Ureter (tissue), 1 donor: ENCODE measurements around the gene XRCC3. TPM values are rescaled to one million over a fixed set of nuclear protein-coding genes. Genes with fewer than 3 reads are reported as not detected.
A peak's percentile ranks its signal among the peaks of the same experiment; 100 is the strongest.

Experiments
- DNase-seq: peaks from one replicate; pipeline ENCODE4 v3.0.0-alpha.2; 2020; ENCODE audit warnings: low spot score
- total RNA-seq: library from RNA; stranded (reverse); gene quantifications from one replicate; pipeline ENCODE4 v1.2.4, GENCODE V29; 2023
- donor health status: DM: yes; HTN: yes; CAD: no.

XRCC3 gene
- total RNA-seq = 15.7 TPM

DNA sequence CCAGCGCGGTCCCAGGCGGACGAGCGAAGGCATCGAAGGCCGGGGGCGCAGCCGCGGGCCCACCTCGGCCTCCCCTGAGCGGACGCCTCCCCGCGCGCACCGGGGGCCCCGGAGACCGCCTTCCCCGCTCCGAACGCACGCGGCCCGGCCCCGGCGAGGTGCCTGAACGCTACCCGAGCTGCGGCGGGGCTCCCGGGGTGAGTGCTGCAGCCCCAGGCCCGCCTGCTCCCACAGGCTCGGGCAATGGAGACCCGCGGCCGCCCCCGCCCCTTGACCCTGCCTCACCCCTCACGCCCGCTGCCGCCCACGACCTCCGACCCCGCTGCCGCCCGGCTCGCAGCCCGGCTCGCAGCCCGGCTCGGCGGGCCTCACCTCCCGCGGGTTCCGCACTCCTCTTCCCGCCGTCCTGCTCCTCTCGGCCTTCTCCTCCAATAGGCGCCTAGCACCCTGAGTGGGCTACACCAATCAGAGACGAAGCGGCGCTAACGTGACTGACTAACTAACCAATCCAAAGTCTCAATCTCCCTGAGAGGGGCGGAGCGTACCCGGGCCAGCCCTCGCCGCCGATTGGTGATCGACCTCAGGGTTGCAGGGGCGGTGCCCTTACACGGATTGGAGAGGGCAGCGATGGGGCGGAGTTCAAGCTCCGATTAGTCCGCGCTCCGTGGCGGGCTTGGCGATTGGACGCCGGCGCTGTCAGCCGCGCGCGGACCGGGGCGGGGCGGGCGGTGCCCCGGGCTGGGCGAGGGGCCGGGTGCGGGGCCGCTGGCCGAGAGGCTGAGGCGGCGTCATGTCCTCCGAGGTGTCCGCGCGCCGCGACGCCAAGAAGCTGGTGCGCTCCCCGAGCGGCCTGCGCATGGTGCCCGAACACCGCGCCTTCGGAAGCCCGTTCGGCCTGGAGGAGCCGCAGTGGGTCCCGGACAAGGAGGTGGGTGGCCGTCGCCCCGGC is at the start of gene XRCC3, which contains the start of gene ZFYVE21:
Gene XRCC3, minus strand, starts transcription at position 400 of the 949 bp plus-strand sequence. CDS start 4,364 bp downstream, outside the sequence.
Gene ZFYVE21, plus strand, starts transcription at position 759 of the 949 bp plus-strand sequence. Its CDS starts 32 bp downstream, at position 791.
- peak; percentile 100 for DNase-seq

DNA sequence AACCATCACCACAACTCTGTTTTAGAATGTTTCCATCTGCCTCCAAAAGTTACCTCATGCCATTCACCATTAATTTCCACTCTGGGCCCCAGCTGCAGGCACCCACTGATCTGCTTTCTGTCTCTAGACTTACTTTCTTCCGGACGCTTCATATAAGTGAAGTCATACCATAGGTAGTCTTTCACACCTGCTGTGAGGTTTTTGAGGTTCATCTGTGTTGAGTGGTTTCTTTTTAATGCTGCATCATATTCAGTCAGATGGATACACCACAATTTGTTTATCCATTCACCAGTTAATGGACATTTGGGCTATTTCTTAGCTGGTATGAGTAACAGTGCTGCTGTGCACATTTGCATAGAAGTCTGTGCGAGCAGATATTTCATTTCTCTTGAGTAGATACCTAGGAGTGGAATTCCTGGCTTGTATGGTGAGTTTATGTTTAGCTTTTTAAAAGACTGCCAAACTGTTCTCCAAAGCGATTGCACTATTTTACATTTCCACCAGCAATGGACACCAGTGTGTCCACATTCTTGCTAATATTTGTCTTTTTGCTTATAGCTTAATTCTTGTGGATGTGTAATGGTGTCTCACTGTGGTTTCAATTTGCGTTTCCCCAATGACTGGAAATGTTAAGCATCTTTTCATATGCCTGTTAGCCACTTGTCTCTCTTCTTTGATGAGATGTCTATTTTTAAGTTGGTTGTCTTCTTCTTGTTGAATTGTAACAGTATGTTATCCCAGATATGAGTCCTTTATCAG is 48.7 kb upstream of the XRCC3 start:
- peak; percentile 4 for DNase-seq

DNA sequence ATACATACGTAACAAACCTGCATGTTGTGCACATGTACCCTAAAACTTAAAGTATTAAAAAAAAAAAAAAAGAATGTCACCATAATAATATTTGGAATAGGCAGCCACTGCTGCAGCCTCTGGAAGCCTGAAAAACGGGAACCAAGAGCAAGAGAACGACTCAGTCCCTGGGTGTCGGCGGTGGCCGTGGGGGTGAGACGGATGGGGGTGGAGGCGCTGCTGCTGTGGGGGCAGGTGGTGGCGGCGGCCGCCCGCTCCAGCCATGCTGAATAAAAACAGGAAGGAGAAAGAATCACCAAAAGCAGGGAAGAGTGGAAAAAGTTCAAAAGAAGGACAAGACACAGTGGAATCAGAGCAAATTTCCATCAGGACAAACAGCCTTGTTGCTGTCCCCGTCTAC is 47.3 kb upstream of the XRCC3 start:
- peak; percentile 30 for DNase-seq

DNA sequence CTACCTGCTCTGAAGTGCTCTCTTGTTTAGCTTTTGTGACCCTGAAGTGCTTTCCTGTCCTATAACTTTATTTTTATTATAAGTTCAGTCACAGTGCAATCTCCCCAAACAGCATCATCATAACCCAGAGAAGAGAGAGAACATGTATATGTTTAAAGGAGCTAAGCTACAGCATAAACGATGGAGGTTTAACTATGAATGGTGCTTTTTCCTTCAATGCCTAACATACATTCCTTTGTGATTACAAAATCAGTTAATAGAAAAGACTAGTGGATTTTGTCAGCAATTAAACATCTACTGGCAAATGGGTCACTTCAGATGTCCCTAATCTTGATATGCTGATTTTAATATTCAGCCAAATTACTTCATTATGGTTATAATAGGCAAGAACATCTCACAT is 46.8 kb upstream of the XRCC3 start:
- DNase-seq = no peak

DNA sequence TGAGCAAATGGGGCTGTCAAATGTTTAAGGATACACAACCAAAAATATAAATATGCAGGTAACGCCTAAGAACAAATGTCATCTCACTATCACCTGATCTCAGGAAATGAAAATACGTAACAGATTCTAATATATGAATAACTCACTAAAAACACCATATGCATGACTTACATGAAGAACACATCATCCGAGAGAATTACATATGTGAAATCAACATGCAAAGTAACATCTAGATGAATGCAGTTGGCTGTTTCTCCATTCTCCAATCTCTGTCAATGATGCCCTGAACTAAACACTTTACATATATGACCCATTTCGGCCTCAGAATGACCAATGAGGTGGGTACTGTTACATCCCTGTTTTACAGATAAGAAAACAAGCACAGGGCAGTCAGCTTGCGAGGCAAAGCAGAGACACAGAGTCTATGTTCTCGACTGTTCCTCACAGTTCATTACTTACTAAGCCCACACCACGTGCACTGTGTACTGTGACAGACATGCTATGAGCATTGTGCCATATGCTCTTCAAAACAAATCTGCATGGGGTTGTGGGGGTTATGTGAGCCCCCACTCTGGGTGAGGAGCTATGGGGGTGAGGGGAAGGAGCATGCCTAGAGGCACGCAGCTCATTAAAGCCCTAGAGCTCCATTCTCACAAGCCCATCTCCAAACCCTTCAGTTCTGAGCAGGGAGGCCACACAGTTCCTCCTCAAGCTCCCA is 43.0 kb upstream of the XRCC3 start:
- peak; percentile 3 for DNase-seq

DNA sequence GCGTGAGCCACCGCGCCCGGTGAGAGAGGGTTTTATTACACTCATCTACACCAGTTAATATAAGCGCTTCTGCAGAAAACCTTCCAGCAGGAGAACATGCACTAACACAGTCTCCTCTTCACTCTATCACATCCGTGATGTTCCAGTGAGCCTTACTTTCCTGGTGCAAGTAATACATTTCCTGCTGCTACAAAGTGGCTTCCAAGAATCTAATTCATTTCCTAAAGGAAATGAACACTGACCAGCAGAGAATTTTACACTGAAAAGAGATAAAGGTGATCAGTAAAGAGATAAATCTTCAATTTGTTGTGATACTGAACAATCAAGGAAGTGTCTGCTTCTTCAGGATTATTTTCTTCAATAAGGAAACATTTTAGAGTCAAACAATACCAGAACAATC is 39.8 kb upstream of the XRCC3 start:
- DNase-seq = no peak

DNA sequence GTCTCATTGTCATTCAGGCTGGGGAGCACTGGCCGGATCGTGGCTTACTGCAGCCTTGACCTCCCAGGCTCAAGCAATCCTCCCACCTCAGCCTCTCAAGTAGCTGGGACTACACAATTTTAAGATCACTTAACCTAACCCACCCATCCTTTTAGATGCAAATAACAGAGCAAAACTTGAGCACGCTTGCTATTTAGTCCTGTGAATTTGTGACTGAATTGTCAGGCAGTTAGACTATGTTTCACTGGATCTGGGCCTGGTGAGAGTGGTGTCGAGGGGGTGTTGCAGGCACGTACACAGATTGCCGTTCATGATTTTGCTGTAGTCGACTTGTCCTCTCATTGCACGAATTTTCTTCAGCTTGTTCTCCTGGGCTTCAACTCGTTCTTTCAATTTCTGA is 38.5 kb upstream of the XRCC3 start:
- DNase-seq = no peak

DNA sequence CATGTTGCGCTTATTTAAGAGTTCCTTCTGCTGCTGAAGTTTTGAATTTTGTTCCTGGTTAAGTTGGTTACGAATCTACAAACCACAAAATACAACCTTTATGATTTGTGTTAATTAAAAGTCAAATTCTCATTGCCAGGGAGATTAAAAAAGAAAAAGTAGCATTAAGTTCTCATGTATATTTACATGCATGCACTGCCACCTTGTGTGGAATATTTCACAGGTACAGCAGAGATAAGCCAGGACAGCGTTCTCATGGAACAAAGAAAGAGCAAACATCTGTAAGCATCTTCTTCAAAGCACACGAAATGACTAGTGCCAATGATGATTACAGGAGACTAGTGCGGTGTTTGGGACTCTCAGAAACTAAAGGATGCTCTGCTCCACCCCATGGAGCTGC is 34.6 kb upstream of the XRCC3 start:
- DNase-seq = no peak

DNA sequence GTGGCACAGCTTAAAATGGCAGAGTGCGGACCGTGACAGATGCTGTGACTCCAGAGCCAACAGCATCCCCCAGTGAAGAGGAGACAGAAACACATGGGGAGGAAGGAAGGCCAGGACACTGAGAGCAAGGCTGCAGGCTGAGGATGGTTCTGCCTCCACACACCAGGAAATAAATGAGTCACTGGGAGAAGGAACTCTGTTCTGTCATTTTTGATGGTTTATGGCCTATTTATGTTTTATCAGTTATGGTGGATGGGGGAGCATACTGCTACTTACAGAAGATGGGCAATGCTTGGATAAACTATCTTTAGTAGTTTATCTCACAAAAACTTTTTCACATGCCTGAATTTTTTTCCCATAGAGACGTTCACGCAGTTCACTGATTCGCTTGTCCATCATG is 34.2 kb upstream of the XRCC3 start:
- DNase-seq = peak; percentile 9

DNA sequence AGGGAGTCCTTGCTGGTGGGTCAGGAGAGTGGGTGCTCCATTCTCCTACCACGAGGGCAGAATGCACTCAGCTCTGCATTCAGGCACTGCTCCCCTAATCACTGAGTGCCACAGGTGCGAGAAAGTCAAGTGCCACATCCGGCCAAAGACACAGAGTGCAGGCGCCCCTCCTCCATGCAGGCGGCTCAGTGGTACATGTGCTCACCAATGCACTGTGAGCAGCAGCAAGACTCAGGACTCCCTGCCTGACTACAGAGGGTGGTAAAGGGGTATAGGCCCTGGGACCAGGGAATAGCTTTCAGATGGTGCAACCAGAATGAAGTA is 33.2 kb upstream of the XRCC3 start:
- DNase-seq = peak; percentile 40

DNA sequence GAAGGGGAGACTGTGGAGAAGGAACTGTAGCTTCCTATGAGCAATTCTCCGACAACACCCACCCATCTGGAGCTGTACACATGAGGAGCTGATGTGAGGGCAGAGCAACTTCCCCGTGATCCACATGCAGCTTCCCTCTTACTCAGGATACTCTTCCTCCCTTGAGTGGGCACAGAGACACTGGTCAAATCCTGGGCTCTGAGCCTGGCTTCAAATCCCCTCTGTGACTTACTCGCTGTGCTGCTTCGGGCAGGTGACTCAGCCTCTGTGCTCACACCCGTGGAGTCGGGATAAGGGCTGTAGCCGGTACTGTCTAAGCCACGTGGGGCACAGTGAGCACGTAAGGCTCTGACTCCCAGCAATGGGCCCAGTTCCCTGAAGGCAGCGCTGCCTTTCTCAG is 31.4 kb upstream of the XRCC3 start:
- DNase-seq = peak; percentile 34

DNA sequence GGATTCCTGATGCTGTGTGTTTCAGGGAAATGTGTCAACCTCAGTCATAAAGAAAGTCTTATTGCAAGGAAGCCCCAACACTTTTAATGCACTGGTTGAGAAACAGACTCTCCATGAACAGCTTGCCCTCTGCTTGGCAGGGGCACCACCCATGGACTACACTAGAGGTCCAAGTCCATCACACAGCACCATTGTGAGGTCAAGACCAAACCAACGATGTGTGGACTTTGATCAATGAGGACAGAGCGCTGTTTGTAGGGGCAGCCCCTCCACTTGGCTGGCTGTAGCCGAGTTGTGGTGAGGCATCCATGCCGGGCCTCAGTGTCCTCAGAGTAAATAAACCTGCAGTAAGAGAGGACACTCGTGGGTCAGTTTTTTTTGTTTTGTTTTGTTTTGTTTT is 30.2 kb upstream of the XRCC3 start:
- DNase-seq = peak; percentile 12

DNA sequence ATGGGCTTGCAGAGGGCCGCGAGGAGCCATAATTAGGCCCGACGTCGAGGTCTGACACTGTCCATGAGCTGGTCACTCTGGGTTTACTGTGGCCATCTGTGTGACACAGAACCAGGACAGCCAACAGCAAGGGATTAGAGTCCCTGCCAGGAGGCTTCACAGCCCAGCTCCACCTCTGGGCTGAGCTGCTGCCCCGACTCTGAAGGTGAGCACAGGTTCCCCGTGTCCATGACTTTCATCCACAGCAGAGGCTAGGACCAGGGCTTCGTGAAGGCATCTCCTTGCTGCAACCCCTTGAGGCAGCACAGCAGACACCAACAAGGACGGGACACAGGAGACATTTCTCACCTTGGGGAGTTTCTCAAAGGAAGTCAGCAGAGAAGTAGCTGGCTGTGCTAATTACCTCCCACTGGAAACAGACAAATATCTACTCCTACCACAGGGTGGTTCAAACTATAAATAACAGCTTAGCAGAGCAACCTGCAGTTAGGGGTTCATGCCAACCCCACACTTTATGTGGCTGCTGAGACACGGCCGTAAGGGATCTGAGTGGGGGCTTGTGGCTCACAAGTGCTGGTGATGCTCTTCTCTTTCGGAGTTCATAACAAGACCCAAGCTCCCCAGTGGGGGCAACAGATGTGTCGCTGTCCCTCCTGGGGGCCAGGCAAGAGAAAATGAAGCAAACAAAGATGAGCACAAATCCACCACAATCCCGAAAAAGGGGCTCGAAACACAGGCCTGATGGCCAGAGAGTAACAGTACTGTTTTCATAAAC is 29.6 kb upstream of the XRCC3 start:
- DNase-seq = peak; percentile 3

DNA sequence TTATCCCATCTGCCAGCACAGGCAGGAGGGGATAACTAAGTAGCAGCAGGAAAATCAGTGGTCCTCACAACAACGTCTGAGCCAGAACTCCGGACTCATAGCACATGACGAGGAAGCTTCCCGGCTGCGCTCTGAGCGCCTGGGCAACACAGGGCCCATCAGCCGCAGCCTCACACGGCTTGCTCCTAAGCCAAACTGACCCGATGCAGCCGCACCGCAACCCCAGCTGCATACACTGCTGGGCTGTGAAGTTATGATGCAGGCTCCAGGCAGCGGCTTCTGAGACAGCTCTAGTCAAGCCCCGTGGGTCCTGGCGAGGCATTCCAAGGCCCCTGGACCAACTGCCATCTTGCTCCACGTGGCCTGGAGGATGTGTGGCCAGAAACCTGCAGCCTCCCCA is 28.4 kb upstream of the XRCC3 start:
- DNase-seq = no peak

DNA sequence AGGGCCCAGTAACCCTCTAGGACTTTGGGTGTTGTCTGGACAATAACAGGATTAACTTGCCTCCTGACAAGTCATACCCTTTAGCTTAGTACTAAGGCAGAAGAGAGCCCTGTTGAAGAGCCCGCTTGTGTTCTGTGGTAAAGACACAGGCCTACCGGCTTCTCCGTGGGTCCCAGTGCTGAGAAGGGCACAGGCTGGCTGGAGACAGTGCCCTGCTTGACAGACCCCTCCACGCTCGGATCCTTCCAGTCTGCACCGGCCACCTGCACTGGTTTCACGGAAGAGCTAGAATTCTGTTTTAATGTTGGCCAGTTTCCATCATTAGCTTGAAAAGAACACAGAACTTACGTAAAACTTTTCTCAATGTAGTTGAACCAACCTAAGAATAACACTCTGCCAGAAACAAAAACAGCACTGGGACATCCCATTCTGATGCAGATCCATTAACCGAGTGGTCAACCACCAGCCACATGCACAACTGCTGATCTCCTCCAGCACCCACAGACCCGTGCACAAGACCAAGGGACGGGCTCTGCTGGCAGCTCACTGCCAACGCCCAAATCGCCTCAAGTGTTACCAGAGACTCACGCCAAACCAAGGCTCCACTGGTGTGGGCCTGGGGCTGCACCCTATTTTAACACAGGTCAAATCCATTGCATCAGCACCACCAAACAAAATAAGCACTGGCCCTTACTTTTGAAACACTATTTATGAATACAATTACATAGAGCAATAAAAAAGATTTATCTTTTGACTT is 27.4 kb upstream of the XRCC3 start:
- no peak for DNase-seq

DNA sequence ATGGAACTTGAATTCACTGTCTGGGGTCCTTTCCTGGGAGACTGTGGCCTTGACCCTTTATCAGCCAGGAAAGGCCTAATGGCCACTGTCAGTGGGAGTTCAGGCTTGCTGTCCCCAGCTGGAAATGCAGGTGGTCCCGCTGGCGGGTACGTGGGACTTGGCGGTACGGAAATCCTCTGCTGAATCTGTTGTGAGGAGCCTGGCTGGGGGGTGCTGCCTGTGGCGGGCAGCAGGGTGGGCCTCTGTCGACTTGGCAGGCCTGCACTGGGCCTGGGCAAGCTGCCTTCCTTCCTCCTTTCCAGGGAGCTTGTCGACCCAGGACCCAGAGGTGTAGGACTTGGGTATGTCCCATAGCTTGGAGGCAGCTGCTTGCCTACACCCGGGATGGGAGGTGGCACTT is 26.6 kb upstream of the XRCC3 start:
- DNase-seq = no peak

DNA sequence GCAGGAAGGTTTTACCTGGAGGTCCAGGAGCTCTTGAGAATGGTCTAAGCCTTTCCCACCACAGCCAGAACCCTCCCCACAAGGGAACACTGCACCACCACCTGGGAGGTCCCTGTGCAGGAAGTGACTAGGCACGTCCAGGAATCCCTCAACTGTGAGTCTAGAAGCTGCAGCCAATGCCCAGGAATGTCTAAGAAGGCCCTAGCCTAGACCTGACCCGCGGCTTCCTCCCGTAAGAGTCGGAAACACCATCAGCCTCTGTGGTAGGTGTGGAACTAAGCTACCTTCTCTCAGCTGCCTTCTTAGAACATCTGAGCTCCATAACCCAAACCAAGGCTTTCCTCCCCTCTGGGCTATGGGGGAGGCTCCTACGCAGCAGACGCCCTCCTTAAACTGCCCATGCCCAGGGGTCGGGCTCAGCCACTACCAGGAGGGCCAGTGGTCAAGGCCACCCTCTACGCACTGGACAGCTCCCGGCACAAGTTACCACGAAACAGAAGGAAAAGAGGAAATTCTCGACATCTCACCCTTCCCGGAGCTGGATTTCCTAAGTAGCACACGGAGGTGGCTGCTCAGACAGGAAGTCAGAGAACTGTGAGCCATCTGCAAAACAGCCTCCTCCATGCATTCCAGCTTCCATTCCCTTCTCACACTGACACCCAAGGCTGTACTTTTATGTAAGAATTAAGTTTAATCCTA is 25.9 kb upstream of the XRCC3 start:
- peak; percentile 36 for DNase-seq

DNA sequence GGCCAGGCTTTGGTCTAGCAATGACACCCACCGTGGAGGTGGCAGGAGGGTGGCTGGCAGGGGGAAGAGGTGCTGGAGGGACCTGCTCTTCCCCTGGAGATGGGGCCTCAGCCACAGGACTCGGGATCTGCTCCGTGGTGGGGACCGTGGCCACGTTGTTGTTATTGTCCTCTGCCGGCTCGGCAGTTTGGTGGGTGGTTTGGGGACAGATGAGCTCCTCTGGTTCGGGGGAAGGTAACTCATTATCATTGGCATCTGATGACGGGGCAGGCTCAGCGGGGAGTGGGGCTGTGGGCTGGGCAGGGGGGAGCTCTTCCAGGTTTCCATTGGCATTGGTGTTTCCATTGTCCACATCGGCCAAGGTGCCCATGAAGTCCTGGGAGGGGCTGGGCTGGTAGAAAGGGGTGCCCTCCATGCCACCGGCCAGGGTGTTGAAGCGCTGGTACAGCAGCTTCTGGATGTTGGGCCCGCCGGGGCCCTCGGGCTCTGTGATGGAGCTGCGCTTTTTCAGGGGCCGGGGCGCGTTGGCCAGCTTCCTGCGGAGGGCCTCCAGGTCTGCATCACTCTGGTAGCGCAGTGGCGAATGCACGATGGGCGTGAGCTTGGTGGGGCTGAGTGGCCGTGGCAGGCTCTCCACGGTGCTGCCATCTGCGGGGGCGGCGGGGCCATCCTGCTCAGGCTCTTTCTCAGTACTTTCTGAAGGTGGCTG is 24.7 kb upstream of the XRCC3 start:
- peak; percentile 39 for DNase-seq

DNA sequence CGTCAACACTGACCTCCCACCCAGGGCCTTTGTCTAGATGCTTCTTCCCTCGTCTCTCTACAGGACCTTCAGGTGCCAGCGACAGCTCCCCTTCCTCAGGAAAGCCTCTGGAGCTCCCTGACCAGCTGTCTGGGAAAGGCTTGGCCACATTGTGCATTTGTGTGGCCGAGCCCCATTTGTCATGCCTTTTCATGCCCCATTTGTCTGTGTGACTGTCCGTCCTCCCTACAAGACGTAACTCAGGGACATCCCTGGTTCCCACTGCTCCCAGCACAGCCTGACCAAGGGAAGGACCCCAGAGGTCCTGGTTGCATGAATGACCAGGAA is 24.2 kb upstream of the XRCC3 start:
- DNase-seq = no peak
